PC-3 (cell line): Measurements from ENCODE around the gene AIFM3. TPM values are rescaled to one million over a fixed set of nuclear protein-coding genes. Genes with fewer than 3 reads are reported as not detected.

Experiments used
- ATAC-seq: fragments of 200-7000 bp; cut with Tn5 transposase; 2 replicates; pipeline ENCODE4 v1.9.1; 2020; ENCODE audit warnings: mild to moderate bottlenecking, moderate library complexity
- BruUV-seq: library from RNA; stranded (reverse); fragments of 400-500 nt; replicated peaks from 2 replicates; lab custom pipeline; 2021; lab: Mats Ljungman, UMichigan
- CTCF ChIA-PET: fragments of 300-600 bp; sonication (Branson Sonifier 250); formaldehyde crosslinking; loops from one replicate; lab custom pipeline; 2022; ENCODE audit warnings: antibody characterized with exemption; lab: Charles Lee
- POLR2A ChIA-PET: fragments of 300-600 bp; sonication (Branson Sonifier 250); formaldehyde crosslinking; loops from one replicate; lab custom pipeline; 2022; ENCODE audit warnings: antibody characterized with exemption; ENCODE audit not compliant: unreplicated experiment; lab: Charles Lee
- DNase-seq: peaks from one replicate; pipeline ENCODE4 v3.0.0-alpha.2; 2015
- H2AFZ ChIP-seq: fragments of 300-600 bp; sonication (generic); 2 replicates; pipeline ENCODE4 v1.6.0; 2016; ENCODE audit warnings: antibody characterized with exemption, low read length
- H3F3A ChIP-seq: fragments of 300-600 bp; sonication (generic); one replicate; pipeline ENCODE4 v1.6.0; 2017; ENCODE audit warnings: antibody characterized with exemption, low read length, control low read depth, mild to moderate bottlenecking; ENCODE audit not compliant: unreplicated experiment
- H3K27ac ChIP-seq: fragments of 300-600 bp; sonication (generic); 2 replicates; pipeline ENCODE4 v1.5.1; 2016; ENCODE audit warnings: mild to moderate bottlenecking, low read length
- H3K27me3 ChIP-seq: fragments of 300-600 bp; sonication (generic); 2 replicates; pipeline ENCODE4 v1.6.1; 2016; ENCODE audit warnings: low read length, mixed read lengths
- H3K36me3 ChIP-seq: fragments of 300-600 bp; sonication (generic); 2 replicates; pipeline ENCODE4 v1.6.1; 2016; ENCODE audit warnings: low read depth, mixed run types, low read length, mixed read lengths
- H3K4me1 ChIP-seq: fragments of 300-600 bp; sonication (generic); 2 replicates; pipeline ENCODE4 v1.5.1; 2016; ENCODE audit warnings: low read length; ENCODE audit not compliant: insufficient read depth
- H3K4me2 ChIP-seq: fragments of 300-600 bp; sonication (generic); 2 replicates; pipeline ENCODE4 v1.6.0; 2016; ENCODE audit warnings: low read length
- H3K4me3 ChIP-seq: fragments of 300-600 bp; sonication (generic); 2 replicates; pipeline ENCODE4 v1.5.1; 2016; ENCODE audit warnings: mild to moderate bottlenecking, low read length, mixed read lengths
- H3K79me2 ChIP-seq: fragments of 300-600 bp; sonication (generic); 2 replicates; pipeline ENCODE4 v1.6.1; 2017; ENCODE audit warnings: low read length, mixed read lengths
- H3K9ac ChIP-seq: fragments of 300-600 bp; sonication (generic); 2 replicates; pipeline ENCODE4 v1.6.0; 2016; ENCODE audit warnings: mild to moderate bottlenecking, low read length
- H3K9me2 ChIP-seq: fragments of 300-600 bp; sonication (generic); replicated peaks from 2 replicates; pipeline ENCODE4 v1.6.1; 2016; ENCODE audit warnings: mixed run types, low read length, mixed read lengths
- H3K9me3 ChIP-seq: fragments of 300-600 bp; sonication (generic); 2 replicates; pipeline ENCODE4 v1.6.1; 2016; ENCODE audit warnings: low read length, mixed read lengths
- H4K20me1 ChIP-seq: fragments of 300-600 bp; sonication (generic); 2 replicates; pipeline ENCODE4 v1.6.1; 2016; ENCODE audit warnings: low read length, mixed read lengths
- CTCF ChIP-seq: fragments of 300-600 bp; sonication (generic); conservative IDR thresholded peaks from 2 replicates; pipeline ENCODE4 v1.5.1; 2017; ENCODE audit warnings: antibody characterized with exemption, low read depth, mild to moderate bottlenecking, low read length
- EZH2 ChIP-seq: fragments of 300-600 bp; sonication (generic); IDR thresholded peaks from one replicate; pipeline ENCODE4 v1.6.1; 2017; ENCODE audit warnings: antibody characterized with exemption, mild to moderate bottlenecking, low read length; ENCODE audit not compliant: unreplicated experiment
- EZH2phosphoT487 ChIP-seq: fragments of 300-600 bp; sonication (generic); IDR thresholded peaks from 2 replicates; pipeline ENCODE4 v1.6.1; 2018; ENCODE audit warnings: mild to moderate bottlenecking, antibody characterized with exemption, low read length, borderline replicate concordance
- intact Hi-C: fragments of 100-400 bp; cut with micrococcal nuclease; formaldehyde crosslinking; loops from 2 replicates; pipeline ENCODE4 v1.9.0; 2023
- total RNA-seq: library from RNA; depleted of rRNA; stranded (reverse); fragments of >200 nt; gene quantifications from 2 replicates; pipeline ENCODE4 v1.2.3, GENCODE V29; 2014

AIFM3 gene
- total RNA-seq, 1 experiment from 2014 or later, result 1.5 TPM

DNA sequence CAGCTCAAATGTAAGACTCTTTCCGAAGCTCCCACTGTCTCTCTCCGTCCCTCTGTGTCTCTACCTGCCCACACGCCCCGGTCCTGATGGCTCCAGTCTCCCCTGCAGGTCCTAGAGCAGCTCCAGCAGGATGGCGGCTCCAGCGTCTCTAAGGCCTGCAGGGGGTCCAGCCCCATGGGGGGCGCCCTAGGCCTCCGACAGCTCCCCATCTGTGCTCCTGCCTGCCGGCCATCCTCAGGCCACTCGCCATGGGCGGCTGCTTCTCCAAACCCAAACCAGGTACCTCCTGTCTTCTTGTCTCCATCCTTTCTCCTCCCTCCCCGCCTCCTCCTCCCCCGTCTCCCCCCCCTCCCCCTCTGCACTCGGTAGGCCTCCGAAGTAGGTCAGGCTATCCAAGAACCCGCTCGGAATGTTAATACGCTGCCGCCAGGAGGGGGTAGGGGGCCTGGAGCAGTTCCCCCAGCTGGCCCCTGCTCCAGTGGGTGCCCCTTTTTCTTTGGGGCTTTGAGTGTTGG lies 699 bp downstream of the AIFM3 start:
- H3K9me2 ChIP-seq, result no peaks in the 10 kb centered on the region
- H3K4me2 ChIP-seq, result no peak overlapping the region
- ATAC-seq (no peak), DNase-seq (no peak)
- no peaks in the 10 kb centered on the region for H4K20me1 ChIP-seq
- intact Hi-C loops, result no loop called here
- no peaks in the 10 kb centered on the region for H3K4me1 ChIP-seq
- H3K4me3 ChIP-seq, result no peak overlapping the region
- ChIA-PET POLR2A (no interaction called here), CTCF (interaction anchor here (0.6 kb wide), 1 partner anchor 51 kb away, joined by 5 read pairs; no protein-coding TSS in a partner anchor)
- H3K27me3 ChIP-seq, result no peaks in the 10 kb centered on the region
- H3K79me2 ChIP-seq, result no peaks in the 10 kb centered on the region
- TF ChIP-seq EZH2 (no peak), CTCF (no peak), EZH2phosphoT487 (no peak)
- H3K9me3 ChIP-seq, result no peaks in the 10 kb centered on the region
- BruUV-seq, result no TSS peak
- H3F3A ChIP-seq, result no peaks in the 10 kb centered on the region
- H2AFZ ChIP-seq, result no peak overlapping the region
- no peaks in the 10 kb centered on the region for H3K36me3 ChIP-seq
- H3K27ac ChIP-seq, result no peak overlapping the region
- H3K9ac ChIP-seq, result no peak overlapping the region

GRCh38 chr22:20968281-20968977 lies 1.4 kb downstream of the AIFM3 start:
- Histone ChIP-seq H2AFZ (no peak overlapping the region), H3K4me1 (no peaks in the 10 kb centered on the region), H3K79me2 (no peaks in the 10 kb centered on the region), H3K36me3 (no peaks in the 10 kb centered on the region), H4K20me1 (no peaks in the 10 kb centered on the region), H3K9ac (no peak overlapping the region), H3K9me2 (no peaks in the 10 kb centered on the region), H3K27me3 (no peaks in the 10 kb centered on the region), H3K4me3 (no peak overlapping the region), H3K27ac (no peak overlapping the region), H3K9me3 (no peaks in the 10 kb centered on the region), H3K4me2 (no peak overlapping the region), H3F3A (no peaks in the 10 kb centered on the region)
- ChIA-PET POLR2A (no interaction called here), CTCF (interaction anchor here (0.6 kb wide), 1 partner anchor 52 kb away, joined by 5 read pairs; no protein-coding TSS in a partner anchor)
- ATAC-seq (no peak), DNase-seq (no peak)
- no peak for TF ChIP-seq EZH2
- TF ChIP-seq EZH2phosphoT487, result no peak
- TF ChIP-seq CTCF, result no peak
- no TSS peak for BruUV-seq
- intact Hi-C loops, result no loop called here
